HUES6 (cell line): ENCODE results near the gene CIDEA.
"Not testable (repeated sequence)": the region's sequence is repeated elsewhere in the genome, so short reads cannot be mapped to it uniquely, and the experiment has no call there.

Experiments
- H3K27ac ChIP-seq: 2 replicates; pipeline ENCODE4 v1.7.0; 2013; ENCODE audit warnings: low read depth, mild to moderate bottlenecking, low read length, inconsistent platforms
- H3K27me3 ChIP-seq: 2 replicates; pipeline ENCODE4 v1.6.1; 2013; ENCODE audit warnings: low read length; ENCODE audit not compliant: control insufficient read depth, insufficient read depth
- H3K36me3 ChIP-seq: 2 replicates; pipeline ENCODE4 v1.6.1; 2013; ENCODE audit warnings: low read length; ENCODE audit not compliant: control insufficient read depth, insufficient read depth
- H3K4me1 ChIP-seq: 2 replicates; pipeline ENCODE4 v1.6.1; 2013; ENCODE audit warnings: low read length; ENCODE audit not compliant: control insufficient read depth, insufficient read depth
- H3K4me3 ChIP-seq: 2 replicates; pipeline ENCODE4 v1.5.1; 2013; ENCODE audit warnings: low read depth, low read length
- H3K9ac ChIP-seq: one replicate; pipeline ENCODE4 v1.6.1; 2013; ENCODE audit warnings: mild to moderate bottlenecking, low read length
- H3K9me3 ChIP-seq: 2 replicates; pipeline ENCODE4 v1.6.1; 2013; ENCODE audit warnings: low read depth, low read length; ENCODE audit not compliant: control insufficient read depth, insufficient read depth

The CIDEA gene

DNA sequence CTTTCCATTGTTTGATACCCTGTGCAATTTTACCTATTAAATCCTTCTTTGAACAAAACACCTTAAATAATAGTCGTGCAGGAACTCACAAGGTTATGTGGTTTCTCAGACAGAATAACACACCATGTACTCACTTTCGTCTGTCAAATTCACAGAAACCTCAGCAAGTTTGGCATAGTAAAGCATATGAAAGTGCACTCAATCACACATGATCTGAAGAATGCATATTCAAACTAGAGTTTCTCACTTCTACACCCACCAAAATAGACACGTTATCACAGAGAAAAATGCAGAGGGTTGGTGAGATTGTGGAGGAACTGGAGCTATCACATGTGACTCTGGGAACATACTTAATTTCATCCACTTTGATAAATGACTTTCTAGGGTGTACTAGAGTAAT is 25.9 kb upstream of the CIDEA start:
- not testable (repeated sequence) for H3K4me1 ChIP-seq, H3K27me3 ChIP-seq, H3K27ac ChIP-seq, H3K36me3 ChIP-seq, H3K4me3 ChIP-seq, H3K9me3 ChIP-seq, H3K9ac ChIP-seq

- not testable (repeated sequence) for H3K4me3 ChIP-seq, H3K27ac ChIP-seq, H3K9me3 ChIP-seq, H3K4me1 ChIP-seq, H3K27me3 ChIP-seq, H3K9ac ChIP-seq, H3K36me3 ChIP-seq
Observed at GRCh38 chr18:12230561-12230960, 23.6 kb upstream of the CIDEA start.

DNA sequence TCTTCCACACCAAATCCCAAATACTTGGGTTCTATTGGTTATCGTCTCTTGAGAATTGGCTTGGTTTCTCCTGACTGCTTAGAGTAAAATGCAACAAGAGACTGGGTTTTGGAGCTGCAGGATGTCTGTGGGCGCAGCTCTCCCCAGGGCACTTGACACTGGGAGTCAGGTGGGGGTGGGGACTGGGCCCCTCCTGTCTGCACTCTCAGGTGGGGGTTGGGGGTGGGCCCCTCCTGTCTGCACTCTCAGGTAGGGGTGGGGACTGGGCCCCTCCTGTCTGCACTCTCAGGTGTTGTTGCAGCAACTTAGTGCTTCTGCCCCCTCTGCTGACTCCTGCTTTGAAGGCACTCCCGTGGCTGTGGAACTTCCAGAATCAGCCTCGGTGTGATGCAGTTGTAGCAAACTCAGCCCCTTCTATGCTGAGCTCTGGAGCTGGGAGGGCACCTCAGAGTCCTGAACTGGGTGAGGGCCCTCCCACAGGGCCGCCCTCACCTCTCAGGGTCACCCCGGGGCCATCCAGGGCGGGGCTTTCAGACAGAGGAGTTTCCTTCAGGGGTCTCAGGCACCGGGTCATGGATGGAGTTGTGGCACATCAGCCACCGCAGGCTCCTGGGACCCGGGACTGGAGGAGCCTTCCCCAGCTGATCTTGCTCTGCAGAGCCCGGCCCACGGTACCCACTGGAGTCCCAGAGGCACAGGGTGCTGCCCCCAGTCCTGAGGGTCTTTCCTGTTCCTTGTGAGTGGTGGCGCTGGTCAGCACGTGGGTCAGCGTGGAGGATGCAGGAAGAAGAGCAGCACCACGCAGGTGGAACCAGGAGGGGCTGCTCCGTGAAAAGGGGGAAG is 22.9 kb upstream of the CIDEA start:
- Histone ChIP-seq H3K9me3 (0 out of 2 replicates have a peak, but pooled peaks cover 4% of the 10 kb centered on the region), H3K27ac (no peak overlapping the region), H3K4me3 (no peak overlapping the region), H3K27me3 (peaks cover under 1% of the 10 kb centered on the region; the same call in 1 of the 2 replicates), H3K4me1 (no peaks in the 10 kb centered on the region), H3K9ac (no peak overlapping the region), H3K36me3 (no peaks in the 10 kb centered on the region)

- Histone ChIP-seq H3K9ac (no peak overlapping the region), H3K27ac (no peak overlapping the region), H3K4me1 (peaks cover 2% of the 10 kb centered on the region; the same call in 1 of the 2 replicates), H3K9me3 (0 out of 2 replicates have a peak, but pooled peaks cover 4% of the 10 kb centered on the region), H3K4me3 (no peak overlapping the region), H3K27me3 (peaks cover 8% of the 10 kb centered on the region), H3K36me3 (no peaks in the 10 kb centered on the region)
Observed at GRCh38 chr18:12231986-12232385, 22.2 kb upstream of the CIDEA start.

DNA sequence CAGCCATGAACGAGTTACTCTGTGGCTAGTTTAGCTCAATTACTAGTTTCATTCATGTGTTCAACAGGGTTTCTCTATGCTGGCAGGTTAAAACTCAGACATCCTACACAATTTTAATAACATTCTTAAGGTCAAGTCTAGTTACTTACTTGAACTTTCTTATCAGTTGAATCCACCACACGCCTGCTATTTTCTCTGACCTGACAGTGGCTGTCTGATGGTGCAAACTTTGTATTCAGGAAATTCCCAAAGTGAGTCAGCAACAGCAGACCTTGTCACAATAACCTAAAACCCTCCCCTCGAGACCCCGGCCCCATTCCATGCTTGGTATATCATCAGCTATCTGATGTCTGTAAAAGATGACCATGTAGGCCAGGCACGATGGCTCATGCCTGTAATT is 20.8 kb upstream of the CIDEA start:
- H3K9me3 ChIP-seq, result 0 out of 2 replicates have a peak, but pooled peaks cover 4% of the 10 kb centered on the region

DNA sequence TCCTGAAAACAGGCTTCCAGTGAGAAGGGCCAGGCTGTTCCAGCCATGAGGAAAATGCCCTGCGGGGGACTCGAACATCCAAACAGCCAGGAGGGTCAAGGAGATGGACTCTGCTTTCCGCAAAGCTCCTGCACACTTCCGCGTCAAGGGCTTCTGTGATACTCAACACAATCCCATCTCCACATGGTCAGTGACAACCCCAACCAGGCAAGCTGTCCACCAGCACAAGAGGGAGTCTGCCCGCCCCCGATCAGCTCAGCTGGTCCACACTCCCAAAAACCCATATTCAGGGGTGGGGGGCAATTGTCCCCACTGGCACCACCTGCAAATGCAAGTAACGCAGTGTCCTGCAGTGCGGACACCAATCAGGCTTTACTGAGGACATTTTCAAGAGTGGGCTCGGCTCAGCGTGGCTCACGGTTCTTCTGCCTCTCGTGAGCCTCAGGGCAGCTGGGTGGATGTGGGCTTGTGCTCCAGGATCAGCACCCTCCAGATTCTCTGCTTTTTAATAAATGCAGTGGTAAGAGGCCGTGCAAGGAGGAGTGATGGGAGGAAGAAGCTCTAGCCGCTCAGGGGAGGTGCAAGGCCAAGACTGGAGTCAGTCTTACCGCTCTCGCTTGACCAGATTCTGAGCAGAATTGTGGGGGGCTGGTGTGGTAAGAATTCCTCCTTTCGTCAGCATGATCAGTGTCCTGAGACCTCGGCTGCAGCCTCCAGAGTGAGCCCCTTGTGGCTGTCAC is 19.5 kb upstream of the CIDEA start:
- Histone ChIP-seq H3K36me3 (no peaks in the 10 kb centered on the region), H3K27me3 (peaks cover 9% of the 10 kb centered on the region), H3K9me3 (0 out of 2 replicates have a peak, but pooled peaks cover 4% of the 10 kb centered on the region), H3K9ac (no peak overlapping the region), H3K4me1 (peaks cover 5% of the 10 kb centered on the region; the same call in 1 of the 2 replicates), H3K4me3 (no peak overlapping the region), H3K27ac (no peak overlapping the region)

More for the DNA sequence above, 20.8 kb upstream of the CIDEA start:
- H3K36me3 ChIP-seq, result no peaks in the 10 kb centered on the region
- H3K9ac ChIP-seq, result no peak overlapping the region
- H3K27me3 ChIP-seq, result peaks cover 9% of the 10 kb centered on the region
- H3K4me3 ChIP-seq, result no peak overlapping the region
- no peak overlapping the region for H3K27ac ChIP-seq
- peaks cover 5% of the 10 kb centered on the region; the same call in 1 of the 2 replicates for H3K4me1 ChIP-seq

DNA sequence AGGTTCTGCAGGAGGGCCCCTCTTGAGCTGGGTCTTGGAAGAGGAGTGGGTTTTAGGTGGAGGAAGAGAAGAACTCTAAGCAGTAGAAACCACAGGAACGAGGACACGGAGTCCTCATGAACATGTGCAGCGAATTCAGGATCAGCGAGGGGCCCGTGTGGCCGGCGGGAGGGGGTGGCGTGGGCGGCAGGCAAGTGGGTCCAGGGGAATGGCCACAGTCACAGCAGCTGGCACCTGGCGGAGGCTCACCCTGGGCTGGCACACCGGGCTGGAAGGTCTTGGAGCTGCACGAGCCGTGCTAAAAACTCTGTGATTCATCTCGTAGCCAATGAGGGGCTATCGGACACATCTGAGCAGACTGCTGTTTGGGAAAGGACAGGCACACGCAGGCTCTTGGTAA is 18.0 kb upstream of the CIDEA start:
- Histone ChIP-seq H3K36me3 (no peaks in the 10 kb centered on the region), H3K9ac (no peak overlapping the region), H3K4me1 (peaks cover 5% of the 10 kb centered on the region; the same call in 1 of the 2 replicates), H3K27me3 (peaks cover 9% of the 10 kb centered on the region), H3K27ac (no peak overlapping the region), H3K9me3 (0 out of 2 replicates have a peak, but pooled peaks cover 4% of the 10 kb centered on the region), H3K4me3 (no peak overlapping the region)

DNA sequence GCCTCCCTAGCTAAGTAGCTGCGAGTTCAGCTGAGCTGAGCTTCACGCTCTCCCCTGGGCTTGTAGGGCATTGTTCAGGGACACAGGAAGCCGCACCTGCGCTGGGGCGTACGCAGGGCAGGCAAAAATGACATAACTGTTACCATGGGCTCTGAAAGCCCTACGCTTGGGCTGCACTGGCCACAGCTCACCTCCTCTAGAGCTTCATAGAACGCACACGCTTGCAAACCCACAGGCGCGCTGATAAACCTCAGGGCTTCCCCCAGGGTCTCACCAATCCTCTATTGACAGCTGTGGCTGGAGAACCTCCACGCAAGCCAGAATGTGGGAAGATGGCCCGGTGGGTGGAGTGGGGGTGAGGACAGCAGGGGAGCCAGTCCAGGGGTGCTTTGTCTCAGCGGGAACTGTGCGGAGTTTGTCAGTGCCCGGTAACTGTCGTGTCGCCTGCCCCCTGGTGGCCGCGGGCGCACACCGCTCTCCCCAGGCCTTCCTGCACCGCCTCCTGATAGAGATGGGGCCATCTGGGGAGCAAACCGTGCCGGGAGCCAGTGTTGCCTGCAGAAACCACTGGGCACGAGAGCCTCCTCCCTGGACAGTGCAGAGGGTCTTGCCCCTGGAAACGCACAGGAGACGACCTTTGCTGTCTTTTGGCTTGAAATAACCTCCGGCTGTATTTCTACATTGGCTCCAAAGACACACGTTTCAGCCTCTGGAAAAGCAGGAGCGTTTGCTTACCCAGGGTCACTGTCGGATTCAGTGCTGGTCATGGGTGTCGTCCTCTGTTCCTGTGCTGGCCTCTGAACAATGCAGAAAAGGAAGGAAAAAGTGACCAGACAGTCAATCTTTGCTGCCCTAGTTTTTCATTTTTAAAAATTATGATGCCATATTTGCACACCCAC is 17.0 kb upstream of the CIDEA start:
- Histone ChIP-seq H3K4me3 (no peak overlapping the region), H3K27ac (no peak overlapping the region)

DNA sequence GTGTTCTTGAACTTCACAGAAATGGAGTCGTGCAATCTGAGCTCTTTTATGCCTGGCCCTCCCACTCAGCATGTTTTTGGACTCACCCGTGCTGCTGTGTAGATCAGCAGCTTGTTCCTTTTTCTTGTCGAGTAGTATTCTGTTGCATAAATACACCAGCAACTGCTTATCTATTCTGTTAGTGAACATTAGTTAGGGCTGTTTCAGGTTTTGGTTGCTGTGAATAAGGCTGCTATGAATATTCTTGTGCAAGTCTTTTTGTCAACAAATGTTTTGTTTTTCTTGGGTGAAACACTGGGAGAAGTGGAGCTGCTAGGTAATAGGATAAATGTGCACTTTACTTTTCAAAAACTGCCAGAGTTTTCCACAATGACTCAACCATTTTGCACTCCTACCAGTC is 15.3 kb upstream of the CIDEA start:
- H3K9ac ChIP-seq, result no peak overlapping the region
- H3K27ac ChIP-seq, result no peak overlapping the region
- no peak overlapping the region for H3K4me3 ChIP-seq
- H3K4me1 ChIP-seq, result peaks cover 5% of the 10 kb centered on the region; the same call in 1 of the 2 replicates
- H3K36me3 ChIP-seq, result no peaks in the 10 kb centered on the region
- H3K27me3 ChIP-seq, result peaks cover 9% of the 10 kb centered on the region
- 0 out of 2 replicates have a peak, but pooled peaks cover 4% of the 10 kb centered on the region for H3K9me3 ChIP-seq

More for the DNA sequence above, 17.0 kb upstream of the CIDEA start:
- Histone ChIP-seq H3K9ac (no peak overlapping the region), H3K9me3 (0 out of 2 replicates have a peak, but pooled peaks cover 4% of the 10 kb centered on the region), H3K36me3 (no peaks in the 10 kb centered on the region), H3K27me3 (peaks cover 9% of the 10 kb centered on the region), H3K4me1 (peaks cover 5% of the 10 kb centered on the region; the same call in 1 of the 2 replicates)

DNA sequence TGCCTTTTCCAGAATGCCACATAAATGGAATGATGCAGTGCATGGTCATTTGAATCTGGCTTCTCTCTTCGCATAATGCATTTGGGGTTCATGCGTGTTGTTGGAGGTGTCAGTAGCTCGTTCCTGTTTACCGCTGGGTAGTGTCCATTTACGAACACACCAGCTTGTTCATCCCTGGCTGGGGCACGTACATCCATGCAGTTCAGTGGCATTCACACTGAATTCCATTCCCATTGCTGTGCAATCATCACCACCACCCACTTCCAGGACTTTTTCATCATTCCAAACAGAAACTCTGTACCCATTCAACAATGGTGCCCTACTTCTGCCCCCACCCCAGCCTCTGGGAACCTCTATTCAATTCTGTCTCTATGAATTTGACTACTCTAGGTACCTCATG is 14.7 kb upstream of the CIDEA start:
- peaks cover 5% of the 10 kb centered on the region; the same call in 1 of the 2 replicates for H3K4me1 ChIP-seq
- H3K27ac ChIP-seq, result no peak overlapping the region
- no peaks in the 10 kb centered on the region for H3K36me3 ChIP-seq
- peaks cover 9% of the 10 kb centered on the region for H3K27me3 ChIP-seq
- 0 out of 2 replicates have a peak, but pooled peaks cover 4% of the 10 kb centered on the region for H3K9me3 ChIP-seq
- no peak overlapping the region for H3K4me3 ChIP-seq
- no peak overlapping the region for H3K9ac ChIP-seq
